Stomach (tissue), 4 donors: Measurements from ENCODE around the gene SCGB1D2.

Experiments
- EP300 ChIP-seq: sonication (generic); formaldehyde crosslinking; IDR thresholded peaks from one replicate; pipeline ENCODE4 v1.6.1; 2017; ENCODE audit warnings: antibody characterized with exemption
- POLR2A ChIP-seq, 4 donors: fragments of 450-650 bp; IDR thresholded peaks; one replicate each; pipeline ENCODE4 v1.6.1; 2016; ENCODE audit warnings: antibody characterized with exemption in 4 of 4, control low read depth in 2 of 4, mild to moderate bottlenecking in 1 of 4, moderate library complexity in 1 of 4

DNA sequence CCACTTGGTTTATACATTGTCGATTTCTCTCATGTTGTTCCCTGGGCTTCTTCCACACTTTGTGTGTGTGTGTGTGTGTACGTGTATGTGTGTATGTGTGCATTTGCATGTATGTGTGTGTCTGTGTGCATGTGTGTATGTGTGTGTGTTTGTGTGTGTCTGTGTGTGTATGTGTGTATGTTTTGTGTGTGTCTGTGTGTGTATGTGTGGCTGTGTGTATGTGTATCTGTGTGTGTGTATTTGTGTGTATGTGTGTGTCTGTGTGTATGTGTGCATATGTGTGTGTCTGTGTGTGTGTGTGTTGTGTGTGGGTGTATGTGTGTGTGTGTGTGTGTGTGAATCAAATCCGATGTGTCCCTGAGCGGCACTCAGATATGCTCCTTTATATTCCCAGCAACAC is 4.5 kb upstream of the SCGB1D2 start:
- no peak for TF ChIP-seq EP300
- no peak for TF ChIP-seq POLR2A (IDR thresholded peaks at IDR 0.05)
